ENCODE data around the gene SYNE1.

The SYNE1 gene

GRCh38 chr6:152343735-152344360 is 293.3 kb downstream of the SYNE1 start:
- Histone ChIP-seq H3K4me3 (replicated peaks; ENCODE audit: insufficient read depth, low read length) (no peak overlapping the region), H3K27me3 (ENCODE audit: insufficient read depth, poor library complexity, severe bottlenecking) (no peaks in the 10 kb centered on the region), H3K27ac (replicated peaks) (no peak overlapping the region)
- TF ChIP-seq CTCF (IDR thresholded peaks at IDR 0.05; ENCODE audit: insufficient read depth, low read length) = no peak
- no peak for TF ChIP-seq SPI1 (IDR thresholded peaks at IDR 0.05; ENCODE audit: borderline replicate concordance, low read depth)
- no peak for TF ChIP-seq GABPA (IDR thresholded peaks at IDR 0.05; ENCODE audit: low read depth)
- no peak for TF ChIP-seq REST (IDR thresholded peaks at IDR 0.05; ENCODE audit: insufficient replicate concordance, low read depth)
- DNase-seq (ENCODE audit: low read depth in 1 of 2, low spot score in 1 of 2) = no peak

GRCh38 chr6:152341596-152341995 is 295.6 kb downstream of the SYNE1 start:
- TF ChIP-seq GABPA (IDR thresholded peaks at IDR 0.05; ENCODE audit: low read depth) = no peak
- Histone ChIP-seq H3K27ac (replicated peaks) (no peak overlapping the region), H3K4me3 (replicated peaks; ENCODE audit: insufficient read depth, low read length) (no peak overlapping the region), H3K27me3 (ENCODE audit: insufficient read depth, poor library complexity, severe bottlenecking) (no peaks in the 10 kb centered on the region)
- no peak for DNase-seq (ENCODE audit: low read depth in 1 of 2, low spot score in 1 of 2)

- TF ChIP-seq CTCF (IDR thresholded peaks at IDR 0.05; ENCODE audit: insufficient read depth, low read length) (peak; percentile 74), GABPA (IDR thresholded peaks at IDR 0.05; ENCODE audit: low read depth) (no peak)
- peak in 1 of 2 experiments; percentile 16 for DNase-seq (ENCODE audit: low read depth in 1 of 2, low spot score in 1 of 2)
Measured at GRCh38 chr6:152338335-152339125, 298.6 kb downstream of the SYNE1 start.

GRCh38 chr6:152334555-152334954 is 302.6 kb downstream of the SYNE1 start:
- TF ChIP-seq REST (IDR thresholded peaks at IDR 0.05; ENCODE audit: insufficient replicate concordance, low read depth) (no peak), POLR2AphosphoS5 (IDR thresholded peaks at IDR 0.05; ENCODE audit: low read depth) (no peak), SPI1 (IDR thresholded peaks at IDR 0.05; ENCODE audit: borderline replicate concordance, low read depth) (no peak), GABPA (IDR thresholded peaks at IDR 0.05; ENCODE audit: low read depth) (no peak), CTCF (IDR thresholded peaks at IDR 0.05; ENCODE audit: insufficient read depth, low read length) (no peak)
- no peak overlapping the region for H3K27ac ChIP-seq (replicated peaks)
- no peaks in the 10 kb centered on the region for H3K27me3 ChIP-seq (ENCODE audit: insufficient read depth, poor library complexity, severe bottlenecking)
- no peak overlapping the region for H3K4me3 ChIP-seq (replicated peaks; ENCODE audit: insufficient read depth, low read length)
- no peak for DNase-seq (ENCODE audit: low read depth in 1 of 2, low spot score in 1 of 2)

More at GRCh38 chr6:152338335-152339125, 298.6 kb downstream of the SYNE1 start:
- Histone ChIP-seq H3K4me3 (replicated peaks; ENCODE audit: insufficient read depth, low read length) (no peak overlapping the region), H3K27me3 (ENCODE audit: insufficient read depth, poor library complexity, severe bottlenecking) (no peaks in the 10 kb centered on the region), H3K27ac (replicated peaks) (no peak overlapping the region)

Measured in HL-60 (cell line).